Body of pancreas (tissue), 4 donors: ENCODE results near the gene NXPH3.

ENCODE experiments used
- CTCF ChIP-seq, 7 experiments: fragments of 450-650 bp in 4 of 7; fragments of 200-600 bp in 3 of 7; sonication (generic) in 3 of 7; IDR thresholded peaks; one replicate each; pipeline ENCODE4 v1.5.1; 2016 to 2019; ENCODE audit warnings: antibody characterized with exemption in 7 of 7
- POLR2A ChIP-seq, 3 donors: fragments of 450-650 bp; IDR thresholded peaks; one replicate each; pipeline ENCODE4 v1.6.1; 2016; ENCODE audit warnings: antibody characterized with exemption in 3 of 3, mild to moderate bottlenecking in 2 of 3

- TF ChIP-seq POLR2A (IDR thresholded peaks at IDR 0.05) (no peak), CTCF (IDR thresholded peaks at IDR 0.05) (no peak)
These were observed 5.0 kb upstream of the NXPH3 start for GRCh38 chr17:49570540-49571242.
